HCT116 (cell line): ENCODE measurements around the gene LIN54. TPM values are rescaled to one million over a fixed set of nuclear protein-coding genes. Genes with fewer than 3 reads are reported as not detected.

Experiments
- ATAC-seq: fragments of 200-7000 bp; cut with Tn5 transposase; 2 replicates; pipeline ENCODE4 v1.9.1; 2020; ENCODE audit warnings: mild to moderate bottlenecking, moderate library complexity
- BruUV-seq: library from RNA; stranded (reverse); fragments of 400-500 nt; replicated peaks from 2 replicates; lab custom pipeline; 2021; lab: Mats Ljungman, UMichigan
- CTCF ChIA-PET: fragments of 300-600 bp; sonication (Branson Sonifier 250); formaldehyde crosslinking; loops from one replicate; lab custom pipeline; 2021; ENCODE audit warnings: antibody characterized with exemption; lab: Charles Lee
- POLR2A ChIA-PET: fragments of 300-600, 350-600 bp; sonication (Branson Sonifier 250); formaldehyde crosslinking; loops from one replicate; lab custom pipeline; 2021; ENCODE audit warnings: antibody characterized with exemption; lab: Charles Lee
- RAD21 ChIA-PET, 2 experiments: fragments of 300-600 bp; sonication (Branson Sonifier 250); formaldehyde crosslinking; loops; one replicate each; lab custom pipeline; 2023; ENCODE audit warnings: low total read pairs in 2 of 2; ENCODE audit not compliant: uncharacterized antibody in 2 of 2, unreplicated experiment in 2 of 2, low non-redundant PET in 1 of 2; lab: Charles Lee
- DNase-seq: peaks from one replicate; pipeline ENCODE4 v3.0.0-alpha.2; 2010; ENCODE audit warnings: low read depth, low spot score
- H2AFZ ChIP-seq: fragments of 200-600 bp; shearing (Covaris generic), sonication (generic); 2 replicates; pipeline ENCODE4 v1.6.1; 2017; ENCODE audit warnings: low read depth, mixed run types, mixed read lengths, antibody characterized with exemption, low read length; ENCODE audit not compliant: poor library complexity, severe bottlenecking
- H3K27ac ChIP-seq: 2 replicates; pipeline ENCODE4 v1.5.1; 2012; ENCODE audit warnings: low read depth, low read length
- H3K27me3 ChIP-seq: fragments of 200-600 bp; sonication (generic); 2 replicates; pipeline ENCODE4 v1.6.1; 2016; ENCODE audit warnings: mixed run types, low read length, mixed read lengths; ENCODE audit not compliant: insufficient read depth
- H3K36me3 ChIP-seq, 2 experiments: fragments of 200-500 bp in 1 of 2; fragments of 200-600 bp in 1 of 2; sonication (Bioruptor generic) in 1 of 2; sonication (generic) in 1 of 2; 2 replicates each; pipeline versions ENCODE4 v1.5.1 to v1.6.1; 2014 to 2016; ENCODE audit warnings: low read length in 2 of 2, inconsistent platforms in 1 of 2, mixed read lengths in 1 of 2, mixed run types in 1 of 2; ENCODE audit not compliant: insufficient read depth in 2 of 2, control insufficient read depth in 1 of 2
- H3K4me1 ChIP-seq, 2 experiments: fragments of 200-600 bp in 1 of 2; sonication (generic) in 1 of 2; 2 replicates each; pipeline versions ENCODE4 v1.5.1 to v1.6.1; 2012 to 2017; ENCODE audit warnings: low read length in 2 of 2, inconsistent platforms in 1 of 2, mild to moderate bottlenecking in 1 of 2, mixed read lengths in 1 of 2, mixed run types in 1 of 2, moderate library complexity in 1 of 2; ENCODE audit not compliant: insufficient read depth in 2 of 2, control insufficient read depth in 1 of 2
- H3K4me2 ChIP-seq: fragments of 200-600 bp; sonication (generic); 2 replicates; pipeline ENCODE4 v1.6.1; 2017; ENCODE audit warnings: mixed run types, low read length, mixed read lengths
- H3K4me3 ChIP-seq, 2 experiments: fragments of 200-600 bp in 1 of 2; sonication (generic) in 1 of 2; replicated peaks in 1 of 2; 2 replicates each; pipeline ENCODE4 v1.5.1; 2011 to 2016; ENCODE audit warnings: low read length in 2 of 2, control low read depth in 1 of 2, low read depth in 1 of 2, mild to moderate bottlenecking in 1 of 2, mixed read lengths in 1 of 2, mixed run types in 1 of 2
- H3K79me2 ChIP-seq: fragments of 200-600 bp; sonication (generic); 2 replicates; pipeline ENCODE4 v1.6.1; 2017; ENCODE audit warnings: mild to moderate bottlenecking, mixed run types, low read length, moderate library complexity, mixed read lengths; ENCODE audit not compliant: insufficient read depth
- H3K9ac ChIP-seq: fragments of 200-600 bp; sonication (generic); 2 replicates; pipeline ENCODE4 v1.6.1; 2016; ENCODE audit warnings: low read length, mixed read lengths
- H3K9me2 ChIP-seq: fragments of 200-600 bp; sonication (generic), shearing (Covaris generic); 2 replicates; pipeline ENCODE4 v1.6.1; 2017; ENCODE audit warnings: mixed run types, mild to moderate bottlenecking, moderate library complexity; ENCODE audit not compliant: insufficient read depth
- H3K9me3 ChIP-seq, 2 experiments: fragments of 200-500 bp in 1 of 2; fragments of 200-600 bp in 1 of 2; sonication (Bioruptor generic) in 1 of 2; sonication (generic) in 1 of 2; 2 replicates each; pipeline ENCODE4 v1.6.1; 2014 to 2017; ENCODE audit warnings: low read length in 2 of 2, mixed read lengths in 2 of 2, inconsistent platforms in 1 of 2, low read depth in 1 of 2, mild to moderate bottlenecking in 1 of 2, mixed run types in 1 of 2, moderate library complexity in 1 of 2; ENCODE audit not compliant: control insufficient read depth in 1 of 2, insufficient read depth in 1 of 2
- H4K20me1 ChIP-seq: fragments of 200-600 bp; sonication (generic), shearing (Covaris generic); 2 replicates; pipeline ENCODE4 v1.6.1; 2017; ENCODE audit warnings: mixed run types, mild to moderate bottlenecking, moderate library complexity; ENCODE audit not compliant: insufficient read depth
- ATF3 ChIP-seq: IDR thresholded peaks from 2 replicates; pipeline ENCODE4 v1.6.1; 2012
- CEBPB ChIP-seq: IDR thresholded peaks from 2 replicates; pipeline ENCODE4 v1.6.1; 2012; ENCODE audit warnings: low read depth
- CTCF ChIP-seq, 3 experiments: fragments of 200-600 bp in 1 of 3; sonication (generic) in 1 of 3; IDR thresholded peaks in 2 of 3; conservative IDR thresholded peaks in 1 of 3; 2 replicates each; pipeline ENCODE4 v1.5.1; 2012 to 2017; ENCODE audit warnings: low read depth in 2 of 3, low read length in 2 of 3, antibody characterized with exemption in 1 of 3, borderline replicate concordance in 1 of 3, control low read depth in 1 of 3, mild to moderate bottlenecking in 1 of 3, mixed read lengths in 1 of 3, mixed run types in 1 of 3, moderate library complexity in 1 of 3; ENCODE audit not compliant: insufficient read depth in 1 of 3
- ELF1 ChIP-seq: IDR thresholded peaks from 2 replicates; pipeline ENCODE4 v1.6.1; 2012; ENCODE audit warnings: low read depth, borderline replicate concordance
- EZH2 ChIP-seq: fragments of 200-600 bp; sonication (generic); IDR thresholded peaks from 2 replicates; pipeline ENCODE4 v1.6.1; 2017; ENCODE audit warnings: antibody characterized with exemption, mixed run types
- EZH2phosphoT487 ChIP-seq: fragments of 200-600 bp; IDR thresholded peaks from 2 replicates; pipeline ENCODE4 v1.6.1; 2018; ENCODE audit warnings: antibody characterized with exemption, borderline replicate concordance
- FOSL1 ChIP-seq: IDR thresholded peaks from 2 replicates; pipeline ENCODE4 v1.6.1; 2012; ENCODE audit warnings: low read depth
- JUND ChIP-seq: IDR thresholded peaks from 2 replicates; pipeline ENCODE4 v1.6.1; 2012
- MAX ChIP-seq: IDR thresholded peaks from 2 replicates; pipeline ENCODE4 v1.6.1; 2012
- POLR2A ChIP-seq: IDR thresholded peaks from 2 replicates; pipeline ENCODE4 v1.7.0; 2011; ENCODE audit warnings: borderline replicate concordance; ENCODE audit not compliant: insufficient read depth, insufficient read length; ENCODE audit errors: extremely low read depth
- POLR2AphosphoS5 ChIP-seq: IDR thresholded peaks from 2 replicates; pipeline ENCODE4 v1.6.1; 2011; ENCODE audit warnings: mild to moderate bottlenecking, low read depth, low read length, moderate library complexity
- REST ChIP-seq: IDR thresholded peaks from 2 replicates; pipeline ENCODE4 v1.6.1; 2012; ENCODE audit warnings: low read depth
- SIN3A ChIP-seq: IDR thresholded peaks from 2 replicates; pipeline ENCODE4 v1.6.1; 2012; ENCODE audit warnings: low read depth
- TCF7L2 ChIP-seq: IDR thresholded peaks from 2 replicates; pipeline ENCODE4 v1.7.0; 2011; ENCODE audit warnings: borderline replicate concordance, inconsistent platforms; ENCODE audit not compliant: insufficient read depth, insufficient read length; ENCODE audit errors: extremely low read depth
- YY1 ChIP-seq: IDR thresholded peaks from 2 replicates; pipeline ENCODE4 v1.6.1; 2011; ENCODE audit warnings: low read length, low read depth, moderate library complexity, mild to moderate bottlenecking; ENCODE audit not compliant: insufficient replicate concordance; ENCODE audit errors: extremely low read depth
- ZFX ChIP-seq: fragments of 450-650 bp; IDR thresholded peaks from 2 replicates; pipeline ENCODE4 v1.6.1; 2017
- ZNF274 ChIP-seq: fragments of 200-500 bp; sonication (Bioruptor generic); IDR thresholded peaks from 2 replicates; pipeline ENCODE4 v1.6.1; 2014; ENCODE audit warnings: mild to moderate bottlenecking, low read depth, low read length, inconsistent platforms
- intact Hi-C: fragments of 100-400 bp; cut with micrococcal nuclease; formaldehyde crosslinking; loops from 2 replicates; pipeline ENCODE4 v1.10.0; 2022
- total RNA-seq: library from RNA; stranded (reverse); gene quantifications from one replicate; pipeline ENCODE4 v1.2.1, GENCODE V29; 2021; ENCODE audit not compliant: unreplicated experiment

LIN54 gene
- total RNA-seq, 1 experiment from 2014 or later: 15.6 TPM

- no peaks in the 10 kb centered on the region for H4K20me1 ChIP-seq
- TF ChIP-seq CTCF (IDR thresholded peaks at IDR 0.05 in 2 of 3, conservative IDR thresholded peaks at IDR 0.05 in 1 of 3; ENCODE audit: borderline replicate concordance in 1 of 3, insufficient read depth in 1 of 3, low read depth in 2 of 3, low read length in 2 of 3) (no peak), EZH2phosphoT487 (no peak), EZH2 (no peak), ELF1 (no peak), FOSL1 (no peak), POLR2A (no peak), SIN3A (no peak), ZFX (no peak), YY1 (no peak), ZNF274 (no peak), MAX (no peak), POLR2AphosphoS5 (no peak), TCF7L2 (no peak), REST (no peak), JUND (no peak), ATF3 (no peak), CEBPB (no peak)
- TF ChIP-seq, all 23 proteins: peak for 0
- Histone ChIP-seq H3K4me3 (peak overlapping the region; percentile 69 to 82), H3K27ac (peak overlapping the region; percentile 78; the same call in 1 of the 2 replicates), H2AFZ (no peak overlapping the region), H3K4me2 (peak overlapping the region; percentile 90), H3K36me3 (no peaks in the 10 kb centered on the region), H3K27me3 (no peaks in the 10 kb centered on the region), H3K4me1 (peaks cover 11 to 31% of the 10 kb centered on the region in 2 experiments), H3K79me2 (peaks cover 77% of the 10 kb centered on the region), H3K9me3 (no peaks in the 10 kb centered on the region), H3K9ac (peak overlapping the region; percentile 85), H3K9me2 (no peaks in the 10 kb centered on the region)
- intact Hi-C loops: no loop called here
- no peak for ATAC-seq
- POLR2A ChIA-PET: interaction anchor here (1.3 kb wide), 1 partner anchor 26 kb away, joined by 7 read pairs; the partner anchor contains the start of gene COPS4
- CTCF ChIA-PET: interaction anchor here (1.5 kb wide), 1 partner anchor 272 kb away, joined by 3 read pairs; no protein-coding TSS in a partner anchor
- no TSS peak for BruUV-seq
- no peak for DNase-seq
- RAD21 ChIA-PET: no interaction called here
Measured at GRCh38 chr4:83009529-83009928, 1.1 kb downstream of the LIN54 start.
